Measurements from ENCODE around the gene ITGB1. TPM values are rescaled to one million over a fixed set of nuclear protein-coding genes. Genes with fewer than 3 reads are reported as not detected.

The ITGB1 gene
- total RNA-seq, 1 experiment from 2014 or later: 223 TPM

DNA sequence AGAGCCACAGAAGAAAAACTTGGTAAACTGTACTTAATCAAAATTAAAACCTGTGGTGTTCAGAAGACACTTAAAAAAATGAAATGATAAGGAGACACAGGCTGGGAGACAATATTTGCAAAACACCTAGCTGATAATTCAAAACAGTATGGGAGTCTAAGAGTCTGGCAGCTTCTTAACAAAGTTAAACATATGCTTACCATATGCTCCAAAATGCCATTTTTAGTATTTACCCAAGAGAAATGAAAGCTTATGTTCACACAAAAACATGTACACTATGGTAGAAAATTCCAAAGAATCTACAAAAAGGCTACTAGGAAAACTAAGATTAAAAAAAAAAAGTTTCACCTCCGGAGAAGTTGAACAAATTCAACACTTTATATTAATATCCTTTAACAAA, 48.6 kb downstream of the ITGB1 start:
- Histone ChIP-seq H3K4me2 (ENCODE audit: insufficient read depth, insufficient read length, low read length) (no peak overlapping the region), H2BK120ac (ENCODE audit: low read depth, low read length, poor library complexity, severe bottlenecking) (no peak overlapping the region), H3K9me3 (ENCODE audit: control insufficient read depth, low read depth, low read length) (no peaks in the 10 kb centered on the region), H3K27me3 (ENCODE audit: insufficient read depth, low read length) (no peaks in the 10 kb centered on the region), H3K27ac (ENCODE audit: insufficient read length, low read depth, low read length) (no peak overlapping the region), H3K4me1 (ENCODE audit: insufficient read depth, low read length) (no peaks in the 10 kb centered on the region), H4K91ac (ENCODE audit: insufficient read length, low read depth, low read length) (no peak overlapping the region), H4K5ac (ENCODE audit: insufficient read length, low read depth, low read length) (no peak overlapping the region), H3K79me2 (ENCODE audit: insufficient read depth, low read length) (no peaks in the 10 kb centered on the region), H2BK20ac (ENCODE audit: low read depth, low read length, poor library complexity, severe bottlenecking) (no peak overlapping the region), H2BK5ac (ENCODE audit: insufficient read length, low read length) (no peak overlapping the region), H3K23ac (ENCODE audit: insufficient read length, low read depth, low read length) (no peak overlapping the region), H4K8ac (replicated peaks; ENCODE audit: insufficient read length, low read depth, low read length) (no peak overlapping the region), H4K20me1 (ENCODE audit: control insufficient read depth, insufficient read depth, insufficient read length) (no peaks in the 10 kb centered on the region), H3K23me2 (ENCODE audit: insufficient read length, low read depth, low read length, poor library complexity, severe bottlenecking) (no peaks in the 10 kb centered on the region), H3K18ac (ENCODE audit: insufficient read length, low read depth, low read length) (no peak overlapping the region), H3K4ac (ENCODE audit: low read depth, low read length) (no peak overlapping the region), H3K14ac (ENCODE audit: insufficient read depth, low read length) (no peak overlapping the region), H3K79me1 (ENCODE audit: insufficient read depth, low read depth, low read length, poor library complexity, severe bottlenecking) (no peaks in the 10 kb centered on the region), H2BK15ac (ENCODE audit: low read depth, low read length) (no peak overlapping the region), H3T11ph (ENCODE audit: low read length) (no peak overlapping the region), H3K56ac (ENCODE audit: insufficient read length, low read depth, low read length) (no peak overlapping the region), H2AFZ (ENCODE audit: low read length) (no peak overlapping the region), H3K9ac (ENCODE audit: extremely low read depth, insufficient read length, low read length) (no peak overlapping the region), H2BK12ac (ENCODE audit: insufficient read length, low read depth, low read length) (no peak overlapping the region), H2AK5ac (ENCODE audit: insufficient read length, low read length) (no peak overlapping the region)
- DNase-seq: no peak
- no peaks in the 10 kb centered on the region for H3K9me3 Mint-ChIP-seq
- peaks cover 28 to 72% (median 44%) of the 10 kb centered on the region in 3 experiments for H3K36me3 Mint-ChIP-seq (ENCODE audit: insufficient read depth in 1 of 3, low read depth in 3 of 3)
- no peak overlapping the region for H3K27ac Mint-ChIP-seq
- H3K4me1 Mint-ChIP-seq: no peaks in the 10 kb centered on the region
- TF ChIP-seq, protein P1, sequence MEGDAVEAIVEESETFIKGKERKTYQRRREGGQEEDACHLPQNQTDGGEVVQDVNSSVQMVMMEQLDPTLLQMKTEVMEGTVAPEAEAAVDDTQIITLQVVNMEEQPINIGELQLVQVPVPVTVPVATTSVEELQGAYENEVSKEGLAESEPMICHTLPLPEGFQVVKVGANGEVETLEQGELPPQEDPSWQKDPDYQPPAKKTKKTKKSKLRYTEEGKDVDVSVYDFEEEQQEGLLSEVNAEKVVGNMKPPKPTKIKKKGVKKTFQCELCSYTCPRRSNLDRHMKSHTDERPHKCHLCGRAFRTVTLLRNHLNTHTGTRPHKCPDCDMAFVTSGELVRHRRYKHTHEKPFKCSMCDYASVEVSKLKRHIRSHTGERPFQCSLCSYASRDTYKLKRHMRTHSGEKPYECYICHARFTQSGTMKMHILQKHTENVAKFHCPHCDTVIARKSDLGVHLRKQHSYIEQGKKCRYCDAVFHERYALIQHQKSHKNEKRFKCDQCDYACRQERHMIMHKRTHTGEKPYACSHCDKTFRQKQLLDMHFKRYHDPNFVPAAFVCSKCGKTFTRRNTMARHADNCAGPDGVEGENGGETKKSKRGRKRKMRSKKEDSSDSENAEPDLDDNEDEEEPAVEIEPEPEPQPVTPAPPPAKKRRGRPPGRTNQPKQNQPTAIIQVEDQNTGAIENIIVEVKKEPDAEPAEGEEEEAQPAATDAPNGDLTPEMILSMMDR (conservative IDR thresholded peaks at IDR 0.05): no peak
- WGBS (ENCODE audit: extremely low coverage, insufficient read length, low lambda C conversion rate): no CpG with 5 or more reads among the region's 1 CpG
- H3K4me3 Mint-ChIP-seq: no peak overlapping the region
- H3K27me3 Mint-ChIP-seq (ENCODE audit: low read depth): no peaks in the 10 kb centered on the region

Data from H9 (cell line).